K562 (cell line): ENCODE measurements around the gene CDK1. TPM values are rescaled to one million over a fixed set of nuclear protein-coding genes. Genes with fewer than 3 reads are reported as not detected.
A peak's percentile ranks its signal among the peaks of the same experiment; 100 is the strongest.

Experiments used
- HDAC8 ChIP-seq: fragments of 450-650 bp; IDR thresholded peaks from 2 replicates; pipeline ENCODE4 v1.6.1; 2016; ENCODE audit warnings: mild to moderate bottlenecking, missing genetic modification characterization, moderate library complexity, missing compliant biosample characterization
- IFI16 ChIP-seq: fragments of 250-450 bp; sonication (Bioruptor Pico); IDR thresholded peaks from 2 replicates; pipeline ENCODE4 v2.1.2; 2022; ENCODE audit warnings: mild to moderate bottlenecking, inconsistent platforms
- POLR2A ChIP-seq: fragments of 450-650 bp; conservative IDR thresholded peaks from 2 replicates; pipeline ENCODE4 v1.6.1; 2016
- POLR3A ChIP-seq: IDR thresholded peaks from 2 replicates; pipeline ENCODE4 v1.6.1; 2011; ENCODE audit warnings: borderline replicate concordance, mild to moderate bottlenecking, moderate library complexity; ENCODE audit not compliant: insufficient read length, insufficient read depth; ENCODE audit errors: extremely low read depth
- SMAD4 ChIP-seq: fragments of 250-450 bp; sonication (Bioruptor Pico); conservative IDR thresholded peaks from 2 replicates; pipeline ENCODE4 v1.8.0; 2021; ENCODE audit warnings: inconsistent platforms, mild to moderate bottlenecking, moderate library complexity
- SMARCB1 ChIP-seq: IDR thresholded peaks from 2 replicates; pipeline ENCODE4 v1.6.1; 2011; ENCODE audit warnings: improper control_type of control experiment, low read depth; ENCODE audit not compliant: insufficient read length
- ZNF175 ChIP-seq: fragments of 200-800 bp; sonication (Bioruptor generic); IDR thresholded peaks from 2 replicates; pipeline ENCODE4 v1.6.1; 2016; ENCODE audit warnings: low read depth, mild to moderate bottlenecking, missing genetic modification characterization, missing compliant biosample characterization
- polyA plus RNA-seq, 8 experiments: library from polyadenylated mRNA; depleted of rRNA in 4 of 8; stranded (reverse) in 5 of 8; unstranded in 3 of 8; fragments of >200 nt; fragmentation: Nextera tagmentation in 2 of 8; fragmentation: Illumina TruSeq in 1 of 8; extraction: Ambion mirVana in 2 of 8; extraction: Trizol in 1 of 8; gene quantifications; 2 replicates each; pipeline versions ENCODE4 v1.2.1 to v1.2.3, GENCODE V29; 2011 to 2014; ENCODE audit warnings: inconsistent platforms in 1 of 8, missing spikeins in 1 of 8
- total RNA-seq, 7 experiments: library from RNA; depleted of rRNA in 6 of 7; stranded (reverse); fragments of >200 nt in 6 of 7; fragmentation: Illumina TruSeq in 2 of 7; extraction: Trizol in 2 of 7; gene quantifications; 2 replicates each; pipeline versions ENCODE4 v1.2.1 to v1.2.3, GENCODE V29; 2011 to 2021; ENCODE audit warnings: low replicate concordance in 1 of 7
- TF ChIP-seq, protein P1 (sequence below): sonication (generic); formaldehyde crosslinking; IDR thresholded peaks from 2 replicates; pipeline ENCODE4 v1.8.0; 2022; ENCODE audit warnings: mild to moderate bottlenecking, missing genetic modification reagents
- TF ChIP-seq, protein P2 (sequence below), 2 experiments: fragments of 450-650 bp in 1 of 2; sonication (generic) in 1 of 2; formaldehyde crosslinking in 1 of 2; IDR thresholded peaks; 2 replicates each; pipeline versions ENCODE4 v1.7.1 to v1.9.0; 2016 to 2022; ENCODE audit warnings: inconsistent platforms in 1 of 2, mild to moderate bottlenecking in 1 of 2, missing genetic modification reagents in 1 of 2
- TF ChIP-seq, protein P3 (sequence below): fragments of 250-450 bp; sonication (Bioruptor Pico); IDR thresholded peaks from 2 replicates; pipeline ENCODE4 v1.8.0; 2022; ENCODE audit warnings: inconsistent platforms
- TF ChIP-seq, protein P4 (sequence below): sonication (generic); formaldehyde crosslinking; IDR thresholded peaks from 2 replicates; pipeline ENCODE4 v1.8.0; 2023; ENCODE audit warnings: mild to moderate bottlenecking, missing genetic modification reagents

The CDK1 gene
- total and polyA plus RNA-seq, 9 of the 15 experiments (the other 6 are each of a cell fraction or from before 2014, with no cell fraction given) = 156 to 685 (median 236) TPM

DNA sequence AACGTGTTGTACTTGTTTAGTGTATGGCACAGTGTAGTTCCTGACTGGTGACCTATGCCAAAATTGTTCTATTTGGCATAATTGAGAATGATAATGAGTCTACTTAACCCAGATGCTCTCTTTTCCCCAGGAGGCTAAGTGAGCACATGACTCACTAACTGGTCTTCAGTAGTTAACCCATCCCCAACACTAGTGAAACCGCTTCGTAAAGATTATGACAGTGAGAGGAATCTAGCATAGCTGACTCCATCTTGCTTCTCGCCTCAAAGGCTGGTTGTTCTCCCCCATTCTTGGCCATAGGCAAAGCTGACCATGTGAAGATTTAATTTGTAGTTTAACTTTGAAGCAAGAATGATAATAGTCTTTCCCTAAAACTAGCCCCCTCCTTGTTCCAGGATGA lies 47.2 kb downstream of the CDK1 start (continued):
- TF ChIP-seq, protein P1, sequence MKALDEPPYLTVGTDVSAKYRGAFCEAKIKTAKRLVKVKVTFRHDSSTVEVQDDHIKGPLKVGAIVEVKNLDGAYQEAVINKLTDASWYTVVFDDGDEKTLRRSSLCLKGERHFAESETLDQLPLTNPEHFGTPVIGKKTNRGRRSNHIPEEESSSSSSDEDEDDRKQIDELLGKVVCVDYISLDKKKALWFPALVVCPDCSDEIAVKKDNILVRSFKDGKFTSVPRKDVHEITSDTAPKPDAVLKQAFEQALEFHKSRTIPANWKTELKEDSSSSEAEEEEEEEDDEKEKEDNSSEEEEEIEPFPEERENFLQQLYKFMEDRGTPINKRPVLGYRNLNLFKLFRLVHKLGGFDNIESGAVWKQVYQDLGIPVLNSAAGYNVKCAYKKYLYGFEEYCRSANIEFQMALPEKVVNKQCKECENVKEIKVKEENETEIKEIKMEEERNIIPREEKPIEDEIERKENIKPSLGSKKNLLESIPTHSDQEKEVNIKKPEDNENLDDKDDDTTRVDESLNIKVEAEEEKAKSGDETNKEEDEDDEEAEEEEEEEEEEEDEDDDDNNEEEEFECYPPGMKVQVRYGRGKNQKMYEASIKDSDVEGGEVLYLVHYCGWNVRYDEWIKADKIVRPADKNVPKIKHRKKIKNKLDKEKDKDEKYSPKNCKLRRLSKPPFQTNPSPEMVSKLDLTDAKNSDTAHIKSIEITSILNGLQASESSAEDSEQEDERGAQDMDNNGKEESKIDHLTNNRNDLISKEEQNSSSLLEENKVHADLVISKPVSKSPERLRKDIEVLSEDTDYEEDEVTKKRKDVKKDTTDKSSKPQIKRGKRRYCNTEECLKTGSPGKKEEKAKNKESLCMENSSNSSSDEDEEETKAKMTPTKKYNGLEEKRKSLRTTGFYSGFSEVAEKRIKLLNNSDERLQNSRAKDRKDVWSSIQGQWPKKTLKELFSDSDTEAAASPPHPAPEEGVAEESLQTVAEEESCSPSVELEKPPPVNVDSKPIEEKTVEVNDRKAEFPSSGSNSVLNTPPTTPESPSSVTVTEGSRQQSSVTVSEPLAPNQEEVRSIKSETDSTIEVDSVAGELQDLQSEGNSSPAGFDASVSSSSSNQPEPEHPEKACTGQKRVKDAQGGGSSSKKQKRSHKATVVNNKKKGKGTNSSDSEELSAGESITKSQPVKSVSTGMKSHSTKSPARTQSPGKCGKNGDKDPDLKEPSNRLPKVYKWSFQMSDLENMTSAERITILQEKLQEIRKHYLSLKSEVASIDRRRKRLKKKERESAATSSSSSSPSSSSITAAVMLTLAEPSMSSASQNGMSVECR = no peak
- TF ChIP-seq, protein P2, sequence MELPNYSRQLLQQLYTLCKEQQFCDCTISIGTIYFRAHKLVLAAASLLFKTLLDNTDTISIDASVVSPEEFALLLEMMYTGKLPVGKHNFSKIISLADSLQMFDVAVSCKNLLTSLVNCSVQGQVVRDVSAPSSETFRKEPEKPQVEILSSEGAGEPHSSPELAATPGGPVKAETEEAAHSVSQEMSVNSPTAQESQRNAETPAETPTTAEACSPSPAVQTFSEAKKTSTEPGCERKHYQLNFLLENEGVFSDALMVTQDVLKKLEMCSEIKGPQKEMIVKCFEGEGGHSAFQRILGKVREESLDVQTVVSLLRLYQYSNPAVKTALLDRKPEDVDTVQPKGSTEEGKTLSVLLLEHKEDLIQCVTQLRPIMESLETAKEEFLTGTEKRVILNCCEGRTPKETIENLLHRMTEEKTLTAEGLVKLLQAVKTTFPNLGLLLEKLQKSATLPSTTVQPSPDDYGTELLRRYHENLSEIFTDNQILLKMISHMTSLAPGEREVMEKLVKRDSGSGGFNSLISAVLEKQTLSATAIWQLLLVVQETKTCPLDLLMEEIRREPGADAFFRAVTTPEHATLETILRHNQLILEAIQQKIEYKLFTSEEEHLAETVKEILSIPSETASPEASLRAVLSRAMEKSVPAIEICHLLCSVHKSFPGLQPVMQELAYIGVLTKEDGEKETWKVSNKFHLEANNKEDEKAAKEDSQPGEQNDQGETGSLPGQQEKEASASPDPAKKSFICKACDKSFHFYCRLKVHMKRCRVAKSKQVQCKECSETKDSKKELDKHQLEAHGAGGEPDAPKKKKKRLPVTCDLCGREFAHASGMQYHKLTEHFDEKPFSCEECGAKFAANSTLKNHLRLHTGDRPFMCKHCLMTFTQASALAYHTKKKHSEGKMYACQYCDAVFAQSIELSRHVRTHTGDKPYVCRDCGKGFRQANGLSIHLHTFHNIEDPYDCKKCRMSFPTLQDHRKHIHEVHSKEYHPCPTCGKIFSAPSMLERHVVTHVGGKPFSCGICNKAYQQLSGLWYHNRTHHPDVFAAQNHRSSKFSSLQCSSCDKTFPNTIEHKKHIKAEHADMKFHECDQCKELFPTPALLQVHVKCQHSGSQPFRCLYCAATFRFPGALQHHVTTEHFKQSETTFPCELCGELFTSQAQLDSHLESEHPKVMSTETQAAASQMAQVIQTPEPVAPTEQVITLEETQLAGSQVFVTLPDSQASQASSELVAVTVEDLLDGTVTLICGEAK (IDR thresholded peaks at IDR 0.05) = no peak
- TF ChIP-seq, protein P2 (CRISPR knock-in tag; IDR thresholded peaks at IDR 0.05) = no peak
- TF ChIP-seq POLR2A (no peak), IFI16 (CRISPR knock-in tag) (no peak), SMAD4 (CRISPR knock-in tag) (peak; percentile 36), POLR3A (no peak), ZNF175 (peak; percentile 59; the same call in 1 of the 2 replicates), SMARCB1 (no peak), HDAC8 (tag) (no peak)
- TF ChIP-seq, protein P3, sequence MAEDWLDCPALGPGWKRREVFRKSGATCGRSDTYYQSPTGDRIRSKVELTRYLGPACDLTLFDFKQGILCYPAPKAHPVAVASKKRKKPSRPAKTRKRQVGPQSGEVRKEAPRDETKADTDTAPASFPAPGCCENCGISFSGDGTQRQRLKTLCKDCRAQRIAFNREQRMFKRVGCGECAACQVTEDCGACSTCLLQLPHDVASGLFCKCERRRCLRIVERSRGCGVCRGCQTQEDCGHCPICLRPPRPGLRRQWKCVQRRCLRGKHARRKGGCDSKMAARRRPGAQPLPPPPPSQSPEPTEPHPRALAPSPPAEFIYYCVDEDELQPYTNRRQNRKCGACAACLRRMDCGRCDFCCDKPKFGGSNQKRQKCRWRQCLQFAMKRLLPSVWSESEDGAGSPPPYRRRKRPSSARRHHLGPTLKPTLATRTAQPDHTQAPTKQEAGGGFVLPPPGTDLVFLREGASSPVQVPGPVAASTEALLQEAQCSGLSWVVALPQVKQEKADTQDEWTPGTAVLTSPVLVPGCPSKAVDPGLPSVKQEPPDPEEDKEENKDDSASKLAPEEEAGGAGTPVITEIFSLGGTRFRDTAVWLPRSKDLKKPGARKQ (CRISPR knock-in tag) = no peak
- TF ChIP-seq, protein P4, sequence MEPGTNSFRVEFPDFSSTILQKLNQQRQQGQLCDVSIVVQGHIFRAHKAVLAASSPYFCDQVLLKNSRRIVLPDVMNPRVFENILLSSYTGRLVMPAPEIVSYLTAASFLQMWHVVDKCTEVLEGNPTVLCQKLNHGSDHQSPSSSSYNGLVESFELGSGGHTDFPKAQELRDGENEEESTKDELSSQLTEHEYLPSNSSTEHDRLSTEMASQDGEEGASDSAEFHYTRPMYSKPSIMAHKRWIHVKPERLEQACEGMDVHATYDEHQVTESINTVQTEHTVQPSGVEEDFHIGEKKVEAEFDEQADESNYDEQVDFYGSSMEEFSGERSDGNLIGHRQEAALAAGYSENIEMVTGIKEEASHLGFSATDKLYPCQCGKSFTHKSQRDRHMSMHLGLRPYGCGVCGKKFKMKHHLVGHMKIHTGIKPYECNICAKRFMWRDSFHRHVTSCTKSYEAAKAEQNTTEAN (CRISPR knock-in tag) = no peak
